H9 (cell line): ENCODE results near the gene TADA1. TPM values are rescaled to one million over a fixed set of nuclear protein-coding genes. Genes with fewer than 3 reads are reported as not detected.

Source experiments
- DNase-seq: peaks from one replicate; pipeline ENCODE4 v3.0.0-alpha.2; 2017
- H2AFZ ChIP-seq: one replicate; pipeline ENCODE4 v1.6.1; 2013; ENCODE audit warnings: mild to moderate bottlenecking, low read length, control low read depth, moderate library complexity
- H2AK5ac ChIP-seq: 2 replicates; pipeline ENCODE4 v1.6.1; 2013; ENCODE audit warnings: low read length, control low read depth, mixed read lengths; ENCODE audit not compliant: insufficient read length
- H2BK120ac ChIP-seq: one replicate; pipeline ENCODE4 v1.6.1; 2013; ENCODE audit warnings: low read depth, mild to moderate bottlenecking, low read length, control low read depth, inconsistent platforms; ENCODE audit not compliant: poor library complexity, severe bottlenecking
- H2BK12ac ChIP-seq: 2 replicates; pipeline ENCODE4 v1.6.1; 2013; ENCODE audit warnings: low read length, control low read depth, mixed read lengths, low read depth; ENCODE audit not compliant: insufficient read length
- H2BK15ac ChIP-seq: 2 replicates; pipeline ENCODE4 v1.6.1; 2013; ENCODE audit warnings: low read depth, low read length, control low read depth
- H2BK20ac ChIP-seq: one replicate; pipeline ENCODE4 v1.6.1; 2013; ENCODE audit warnings: low read depth, mild to moderate bottlenecking, low read length, control low read depth, inconsistent platforms; ENCODE audit not compliant: poor library complexity, severe bottlenecking
- H2BK5ac ChIP-seq: 2 replicates; pipeline ENCODE4 v1.6.1; 2013; ENCODE audit warnings: low read length, control low read depth, mixed read lengths; ENCODE audit not compliant: insufficient read length
- H3K14ac ChIP-seq: 2 replicates; pipeline ENCODE4 v1.6.1; 2013; ENCODE audit warnings: low read length, control low read depth; ENCODE audit not compliant: insufficient read depth
- H3K18ac ChIP-seq: 2 replicates; pipeline ENCODE4 v1.6.1; 2013; ENCODE audit warnings: low read depth, mild to moderate bottlenecking, mixed read lengths, low read length, control low read depth; ENCODE audit not compliant: insufficient read length
- H3K23ac ChIP-seq: 2 replicates; pipeline ENCODE4 v1.6.1; 2013; ENCODE audit warnings: low read length, control low read depth, mixed read lengths, low read depth; ENCODE audit not compliant: insufficient read length
- H3K23me2 ChIP-seq: 2 replicates; pipeline ENCODE4 v1.6.1; 2013; ENCODE audit warnings: low read depth, mild to moderate bottlenecking, mixed read lengths, low read length, control low read depth; ENCODE audit not compliant: insufficient read length, poor library complexity, severe bottlenecking
- H3K27ac ChIP-seq: 2 replicates; pipeline ENCODE4 v1.5.1; 2013; ENCODE audit warnings: low read length, control low read depth, mixed read lengths, low read depth; ENCODE audit not compliant: insufficient read length
- H3K27me3 ChIP-seq: 2 replicates; pipeline ENCODE4 v1.6.1; 2013; ENCODE audit warnings: low read length, control low read depth, inconsistent platforms; ENCODE audit not compliant: insufficient read depth
- H3K4ac ChIP-seq: 2 replicates; pipeline ENCODE4 v1.6.1; 2013; ENCODE audit warnings: low read depth, mild to moderate bottlenecking, control low read depth, inconsistent platforms, low read length, moderate library complexity
- H3K4me1 ChIP-seq: 2 replicates; pipeline ENCODE4 v1.6.1; 2013; ENCODE audit warnings: low read length, control low read depth, inconsistent platforms; ENCODE audit not compliant: insufficient read depth
- H3K4me2 ChIP-seq: 2 replicates; pipeline ENCODE4 v1.6.1; 2013; ENCODE audit warnings: low read length, control low read depth, mixed read lengths; ENCODE audit not compliant: insufficient read length, insufficient read depth
- H3K56ac ChIP-seq: 2 replicates; pipeline ENCODE4 v1.6.1; 2013; ENCODE audit warnings: low read depth, mild to moderate bottlenecking, mixed read lengths, low read length, control low read depth; ENCODE audit not compliant: insufficient read length
- H3K79me1 ChIP-seq: 2 replicates; pipeline ENCODE4 v1.6.1; 2013; ENCODE audit warnings: low read depth, mild to moderate bottlenecking, moderate library complexity, low read length, control low read depth, inconsistent platforms; ENCODE audit not compliant: insufficient read depth, poor library complexity, severe bottlenecking
- H3K79me2 ChIP-seq: 2 replicates; pipeline ENCODE4 v1.6.1; 2013; ENCODE audit warnings: low read length, control low read depth, inconsistent platforms; ENCODE audit not compliant: insufficient read depth
- H3K9ac ChIP-seq: 2 replicates; pipeline ENCODE4 v1.6.1; 2013; ENCODE audit warnings: low read length, control low read depth, mixed read lengths; ENCODE audit not compliant: insufficient read length; ENCODE audit errors: extremely low read depth
- H3K9me3 ChIP-seq: one replicate; pipeline ENCODE4 v1.6.1; 2013; ENCODE audit warnings: low read depth, low read length, inconsistent platforms; ENCODE audit not compliant: control insufficient read depth
- H3T11ph ChIP-seq: one replicate; pipeline ENCODE4 v1.6.1; 2013; ENCODE audit warnings: mild to moderate bottlenecking, low read length, control low read depth, inconsistent platforms
- H4K20me1 ChIP-seq: one replicate; pipeline ENCODE4 v1.6.1; 2013; ENCODE audit not compliant: control insufficient read depth, insufficient read length, insufficient read depth
- H4K5ac ChIP-seq: 2 replicates; pipeline ENCODE4 v1.6.1; 2013; ENCODE audit warnings: low read depth, mild to moderate bottlenecking, mixed read lengths, low read length, control low read depth; ENCODE audit not compliant: insufficient read length
- H4K8ac ChIP-seq: replicated peaks from 2 replicates; pipeline ENCODE4 v1.6.1; 2013; ENCODE audit warnings: low read length, control low read depth, mixed read lengths, low read depth; ENCODE audit not compliant: insufficient read length
- H4K91ac ChIP-seq: 2 replicates; pipeline ENCODE4 v1.6.1; 2013; ENCODE audit warnings: low read depth, mild to moderate bottlenecking, moderate library complexity, mixed read lengths, low read length, control low read depth; ENCODE audit not compliant: insufficient read length
- H3K27ac Mint-ChIP-seq, 3 experiments: 2 replicates in 2 of 3; 3 replicates in 1 of 3; pipeline ENCODE4 v1.8.0; 2020 to 2021; ENCODE audit warnings: mixed read lengths in 3 of 3, mild to moderate bottlenecking in 1 of 3, moderate library complexity in 1 of 3
- H3K27me3 Mint-ChIP-seq: 2 replicates; pipeline ENCODE4 v1.8.0; 2021; ENCODE audit warnings: low read depth, mild to moderate bottlenecking, moderate library complexity, mixed read lengths
- H3K36me3 Mint-ChIP-seq, 3 experiments: 2 replicates in 2 of 3; 3 replicates in 1 of 3; pipeline ENCODE4 v1.8.0; 2020 to 2021; ENCODE audit warnings: low read depth in 3 of 3, mixed read lengths in 3 of 3; ENCODE audit not compliant: insufficient read depth in 1 of 3
- H3K4me1 Mint-ChIP-seq, 2 experiments: 2 replicates each; pipeline ENCODE4 v1.8.0; 2020; ENCODE audit warnings: mixed read lengths in 2 of 2
- H3K4me3 Mint-ChIP-seq, 2 experiments: 2 replicates in 1 of 2; 3 replicates in 1 of 2; pipeline ENCODE4 v1.8.0; 2020 to 2021; ENCODE audit warnings: mild to moderate bottlenecking in 2 of 2, mixed read lengths in 2 of 2, moderate library complexity in 1 of 2
- H3K9me3 Mint-ChIP-seq, 2 experiments: 2 replicates in 1 of 2; 3 replicates in 1 of 2; pipeline ENCODE4 v1.8.0; 2020; ENCODE audit warnings: mild to moderate bottlenecking in 2 of 2, mixed read lengths in 2 of 2, moderate library complexity in 1 of 2
- WGBS: extraction: QIAGEN DNeasy Blood & Tissue Kit; methylation state at CpG from one replicate; pipeline ENCODE4 v1.1.7; 2013; ENCODE audit warnings: missing lambda C conversion rate, low lambda C conversion rate, mixed read lengths; ENCODE audit not compliant: insufficient read length; ENCODE audit errors: extremely low coverage; 5-methylcytosine and 5-hydroxymethylcytosine counted together
- total RNA-seq: library from RNA; stranded (reverse); gene quantifications from 2 replicates; pipeline ENCODE4 v1.2.1, GENCODE V29; 2021
- TF ChIP-seq, protein P1 (sequence below): fragments of 200-600 bp; sonication (generic); conservative IDR thresholded peaks from 3 replicates; pipeline ENCODE4 v1.8.0; 2021; ENCODE audit warnings: antibody characterized with exemption, mild to moderate bottlenecking

The TADA1 gene
- total RNA-seq, 1 experiment from 2014 or later: 20.7 TPM

DNA sequence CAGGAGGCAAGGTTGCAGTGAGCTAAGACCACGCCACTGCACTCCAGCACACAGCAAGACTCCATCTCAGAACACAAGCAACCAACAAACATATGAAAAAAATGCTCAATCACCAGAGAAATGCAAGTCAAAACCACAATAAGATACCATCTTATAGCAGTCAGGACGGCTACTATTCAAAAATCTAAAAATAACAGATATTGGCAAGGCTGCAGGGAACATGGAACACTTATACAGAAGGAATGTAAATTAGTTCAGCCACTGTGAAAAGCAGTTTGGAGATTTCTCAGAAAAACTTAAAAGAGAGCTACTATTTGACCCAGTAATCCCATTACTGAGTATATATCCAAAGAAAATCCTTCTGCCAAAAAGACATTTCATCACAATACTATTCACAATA lies 64.4 kb downstream of the TADA1 start:
- Histone ChIP-seq H2BK120ac (no peak overlapping the region), H2BK12ac (no peak overlapping the region), H2AK5ac (no peak overlapping the region), H2BK15ac (no peak overlapping the region), H4K8ac (no peak overlapping the region), H3K9me3 (no peaks in the 10 kb centered on the region), H2BK5ac (no peak overlapping the region), H3K9ac (no peak overlapping the region), H3K23ac (no peak overlapping the region), H4K91ac (no peak overlapping the region), H4K20me1 (no peaks in the 10 kb centered on the region), H2BK20ac (no peak overlapping the region), H3K56ac (no peak overlapping the region), H3K79me1 (no peaks in the 10 kb centered on the region), H3K14ac (no peak overlapping the region), H3K79me2 (no peaks in the 10 kb centered on the region), H3K27me3 (no peaks in the 10 kb centered on the region), H3K18ac (no peak overlapping the region), H3K4me1 (no peaks in the 10 kb centered on the region), H2AFZ (no peak overlapping the region), H3K23me2 (no peaks in the 10 kb centered on the region), H3K4me2 (no peak overlapping the region), H4K5ac (no peak overlapping the region), H3K4ac (no peak overlapping the region), H3T11ph (no peak overlapping the region), H3K27ac (no peak overlapping the region)
- TF ChIP-seq, protein P1, sequence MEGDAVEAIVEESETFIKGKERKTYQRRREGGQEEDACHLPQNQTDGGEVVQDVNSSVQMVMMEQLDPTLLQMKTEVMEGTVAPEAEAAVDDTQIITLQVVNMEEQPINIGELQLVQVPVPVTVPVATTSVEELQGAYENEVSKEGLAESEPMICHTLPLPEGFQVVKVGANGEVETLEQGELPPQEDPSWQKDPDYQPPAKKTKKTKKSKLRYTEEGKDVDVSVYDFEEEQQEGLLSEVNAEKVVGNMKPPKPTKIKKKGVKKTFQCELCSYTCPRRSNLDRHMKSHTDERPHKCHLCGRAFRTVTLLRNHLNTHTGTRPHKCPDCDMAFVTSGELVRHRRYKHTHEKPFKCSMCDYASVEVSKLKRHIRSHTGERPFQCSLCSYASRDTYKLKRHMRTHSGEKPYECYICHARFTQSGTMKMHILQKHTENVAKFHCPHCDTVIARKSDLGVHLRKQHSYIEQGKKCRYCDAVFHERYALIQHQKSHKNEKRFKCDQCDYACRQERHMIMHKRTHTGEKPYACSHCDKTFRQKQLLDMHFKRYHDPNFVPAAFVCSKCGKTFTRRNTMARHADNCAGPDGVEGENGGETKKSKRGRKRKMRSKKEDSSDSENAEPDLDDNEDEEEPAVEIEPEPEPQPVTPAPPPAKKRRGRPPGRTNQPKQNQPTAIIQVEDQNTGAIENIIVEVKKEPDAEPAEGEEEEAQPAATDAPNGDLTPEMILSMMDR: no peak
- Mint-ChIP-seq H3K27me3 (peaks cover 2% of the 10 kb centered on the region; the same call in 1 of the 2 replicates), H3K4me3 (no peak overlapping the region), H3K4me1 (peaks cover 0 to 3% of the 10 kb centered on the region in 2 experiments; a peak in 1 of 4 replicates), H3K27ac (no peak overlapping the region), H3K36me3 (no peaks in the 10 kb centered on the region), H3K9me3 (no peaks in the 10 kb centered on the region; a peak in 1 of 5 replicates)
- DNase-seq: no peak
- WGBS: no CpG with 5 or more reads among the region's 2 CpGs
